Measurements from ENCODE around the gene TMEM81.

DNA sequence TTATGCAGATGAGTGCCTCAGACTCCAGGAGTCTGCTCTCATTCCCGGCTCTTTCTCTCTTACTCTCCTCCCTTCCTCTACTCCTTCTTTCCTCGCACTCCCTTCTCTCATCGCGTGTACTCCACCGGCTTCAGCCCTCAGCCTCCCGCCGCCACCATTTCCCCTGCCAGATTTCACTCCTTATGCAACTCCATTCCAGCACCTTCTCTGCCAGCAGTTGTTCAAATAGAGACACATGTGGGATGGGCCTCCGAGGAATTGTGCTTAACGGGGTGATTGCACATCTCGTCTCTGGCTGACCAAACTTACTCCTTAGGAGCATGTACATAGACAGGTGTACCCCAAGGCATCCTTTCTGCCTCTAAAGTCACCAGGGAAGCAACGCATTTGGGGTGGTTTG lies 39.1 kb downstream of the TMEM81 start:
- no peak for TF ChIP-seq POLR2A (IDR thresholded peaks at IDR 0.05)
- TF ChIP-seq, protein P1, sequence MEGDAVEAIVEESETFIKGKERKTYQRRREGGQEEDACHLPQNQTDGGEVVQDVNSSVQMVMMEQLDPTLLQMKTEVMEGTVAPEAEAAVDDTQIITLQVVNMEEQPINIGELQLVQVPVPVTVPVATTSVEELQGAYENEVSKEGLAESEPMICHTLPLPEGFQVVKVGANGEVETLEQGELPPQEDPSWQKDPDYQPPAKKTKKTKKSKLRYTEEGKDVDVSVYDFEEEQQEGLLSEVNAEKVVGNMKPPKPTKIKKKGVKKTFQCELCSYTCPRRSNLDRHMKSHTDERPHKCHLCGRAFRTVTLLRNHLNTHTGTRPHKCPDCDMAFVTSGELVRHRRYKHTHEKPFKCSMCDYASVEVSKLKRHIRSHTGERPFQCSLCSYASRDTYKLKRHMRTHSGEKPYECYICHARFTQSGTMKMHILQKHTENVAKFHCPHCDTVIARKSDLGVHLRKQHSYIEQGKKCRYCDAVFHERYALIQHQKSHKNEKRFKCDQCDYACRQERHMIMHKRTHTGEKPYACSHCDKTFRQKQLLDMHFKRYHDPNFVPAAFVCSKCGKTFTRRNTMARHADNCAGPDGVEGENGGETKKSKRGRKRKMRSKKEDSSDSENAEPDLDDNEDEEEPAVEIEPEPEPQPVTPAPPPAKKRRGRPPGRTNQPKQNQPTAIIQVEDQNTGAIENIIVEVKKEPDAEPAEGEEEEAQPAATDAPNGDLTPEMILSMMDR (IDR thresholded peaks at IDR 0.05) = no peak
